Stimulated activated CD8-positive, alpha-beta memory T cell treated with anti-CD3 and anti-CD28 coated beads, Interleukin-15, amount 100 ng/mL, for 48 hours (primary cell): ENCODE data around the gene FBP1.

ENCODE experiments used
- DNase-seq, 2 donors: peaks; one replicate each; pipeline ENCODE4 v3.0.0-alpha.2; 2020; ENCODE audit warnings: low read depth in 2 of 2

The FBP1 gene

GRCh38 chr9:94639061-94639998, at the start of gene FBP1:
Gene FBP1, minus strand, starts transcription at chr9:94639518. Its CDS starts 208 bp downstream, at chr9:94639310.
- peak; percentile 12 to 30 for DNase-seq

GRCh38 chr9:94687451-94687850, 48.1 kb upstream of the FBP1 start:
- no peak for DNase-seq

- DNase-seq, result no peak
These were observed 46.0 kb upstream of the FBP1 start for GRCh38 chr9:94685359-94685758.

- DNase-seq, result peak; percentile 3 to 21
These were observed 42.2 kb upstream of the FBP1 start for GRCh38 chr9:94681508-94681907.

GRCh38 chr9:94680621-94681020, 41.3 kb upstream of the FBP1 start:
- DNase-seq, result no peak

GRCh38 chr9:94680020-94680419, 40.7 kb upstream of the FBP1 start:
- no peak for DNase-seq

GRCh38 chr9:94679587-94679986, 40.3 kb upstream of the FBP1 start:
- DNase-seq, result no peak

GRCh38 chr9:94677929-94678328, 38.6 kb upstream of the FBP1 start:
- no peak for DNase-seq

- DNase-seq, result no peak
These were observed 37.3 kb upstream of the FBP1 start for GRCh38 chr9:94676446-94677131.

GRCh38 chr9:94675008-94675881, 35.9 kb upstream of the FBP1 start:
- DNase-seq, result no peak

GRCh38 chr9:94672811-94673487, 33.6 kb upstream of the FBP1 start:
- DNase-seq, result no peak

GRCh38 chr9:94668928-94669729, 29.8 kb upstream of the FBP1 start:
- peak; percentile 21 to 34 for DNase-seq

GRCh38 chr9:94668418-94668927, 29.2 kb upstream of the FBP1 start:
- no peak for DNase-seq

GRCh38 chr9:94666364-94667099, 27.2 kb upstream of the FBP1 start:
- no peak for DNase-seq

- no peak for DNase-seq
These were observed 26.3 kb upstream of the FBP1 start for GRCh38 chr9:94665613-94666012.

GRCh38 chr9:94664801-94665200, 25.5 kb upstream of the FBP1 start:
- DNase-seq, result no peak

GRCh38 chr9:94663640-94664039, 24.3 kb upstream of the FBP1 start:
- no peak for DNase-seq

GRCh38 chr9:94663140-94663539, 23.8 kb upstream of the FBP1 start:
- DNase-seq, result no peak

- DNase-seq, result no peak
These were observed 17.9 kb upstream of the FBP1 start for GRCh38 chr9:94657021-94657725.
